T-helper 1 cell treated with Interleukin-12 subunit alpha and Interleukin-12 subunit beta and Interleukin-4 antibody, amounts not matched to agents 30 μg/mL and 1 μg/mL, for 36 hours (primary cell): Measurements from ENCODE around the gene UNC5A.

Source experiments
- H3K27ac Mint-ChIP-seq: one replicate; pipeline ENCODE4 v1.8.0; 2021; ENCODE audit warnings: mild to moderate bottlenecking, mixed read lengths
- H3K27me3 Mint-ChIP-seq: one replicate; pipeline ENCODE4 v1.8.0; 2021; ENCODE audit warnings: low read depth, mixed read lengths
- H3K36me3 Mint-ChIP-seq: one replicate; pipeline ENCODE4 v1.8.0; 2021; ENCODE audit warnings: low read depth, mixed read lengths
- H3K4me1 Mint-ChIP-seq: one replicate; pipeline ENCODE4 v1.8.0; 2021; ENCODE audit warnings: low read depth, mixed read lengths
- H3K4me3 Mint-ChIP-seq: one replicate; pipeline ENCODE4 v1.8.0; 2021; ENCODE audit warnings: mild to moderate bottlenecking, moderate library complexity, mixed read lengths
- H3K9me3 Mint-ChIP-seq: one replicate; pipeline ENCODE4 v1.8.0; 2021; ENCODE audit warnings: mixed read lengths

The UNC5A gene

DNA sequence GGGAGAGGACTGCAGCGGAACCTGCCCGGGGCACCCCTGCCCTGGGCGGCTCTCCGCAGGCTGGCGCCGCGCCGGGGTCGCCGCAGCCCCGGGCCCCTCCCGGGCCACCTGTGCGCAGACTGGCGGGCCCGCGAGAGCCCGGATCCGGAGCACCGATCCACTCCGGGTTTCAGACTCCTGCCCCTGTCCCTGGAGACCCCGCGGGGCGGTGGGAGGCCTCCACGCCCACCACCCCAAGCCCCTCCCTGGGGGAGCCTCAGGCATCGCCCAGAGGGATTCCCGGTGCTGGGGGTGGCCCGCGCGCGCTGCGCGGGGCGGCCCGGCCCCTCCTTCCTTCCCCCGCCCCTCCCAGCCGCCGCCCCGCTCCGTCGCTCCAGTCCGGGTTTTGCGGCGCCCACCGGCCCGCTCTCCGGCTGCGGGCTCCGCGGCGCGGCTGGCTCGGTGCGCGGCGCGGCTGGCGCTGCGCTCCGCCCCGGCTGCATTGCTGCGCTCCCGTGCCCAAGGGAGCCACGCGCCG is at the start of gene UNC5A:
UNC5A (plus strand) TSS at position 479 of the 517 bp plus-strand sequence. CDS start 192 bp downstream, outside the sequence.
- peaks cover 61% of the 10 kb centered on the region for H3K27me3 Mint-ChIP-seq
- no peak within 1 kb of the TSS for H3K27ac Mint-ChIP-seq
- H3K9me3 Mint-ChIP-seq, result no peaks in the 10 kb centered on the region
- H3K4me1 Mint-ChIP-seq, result peaks cover 8% of the 10 kb centered on the region
- peak within 1 kb of the TSS; percentile 69 for H3K4me3 Mint-ChIP-seq
- H3K36me3 Mint-ChIP-seq, result no peaks in the 10 kb centered on the region

DNA sequence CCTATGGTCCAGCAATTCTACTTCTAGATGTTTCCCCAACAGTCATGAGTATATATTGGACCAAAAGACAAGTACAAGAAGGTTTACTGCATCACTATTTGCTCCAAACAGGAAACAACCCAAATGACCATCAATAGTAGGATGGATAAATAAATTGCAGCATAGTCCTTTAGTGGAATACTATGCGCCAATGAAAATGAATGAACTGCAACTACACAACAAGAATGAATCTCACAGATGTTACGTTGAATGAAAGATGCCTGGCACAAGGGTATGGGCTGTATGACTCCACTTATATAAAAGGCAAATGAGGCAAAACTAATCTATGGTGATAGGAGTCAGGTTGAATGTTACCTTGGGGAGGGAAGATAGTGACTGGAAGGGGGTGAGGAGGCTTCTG is 48.6 kb upstream of the UNC5A start:
- Mint-ChIP-seq H3K9me3 (peaks cover 8% of the 10 kb centered on the region), H3K4me1 (no peaks in the 10 kb centered on the region), H3K4me3 (no peak overlapping the region), H3K36me3 (no peaks in the 10 kb centered on the region), H3K27me3 (peaks cover 31% of the 10 kb centered on the region), H3K27ac (no peak overlapping the region)

DNA sequence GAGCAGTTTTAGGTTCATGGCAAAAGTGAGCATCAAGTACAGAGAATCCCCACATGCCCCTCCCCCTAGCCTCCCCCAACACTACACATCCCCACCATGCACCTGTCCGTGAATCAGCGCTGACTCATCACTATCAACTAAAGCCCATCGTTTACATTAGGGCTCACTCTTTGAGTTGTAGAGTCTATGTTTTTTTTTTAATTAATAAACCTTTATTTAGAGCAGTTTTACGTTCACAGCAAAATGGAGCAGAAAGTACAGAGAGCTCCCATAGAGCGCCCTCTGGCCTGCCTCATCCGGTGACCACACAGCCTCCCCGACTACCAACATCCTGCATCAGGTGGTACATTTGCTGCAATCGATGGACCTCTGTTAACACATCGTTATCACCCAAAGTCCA is 47.9 kb upstream of the UNC5A start:
- Mint-ChIP-seq H3K9me3 (peaks cover 8% of the 10 kb centered on the region), H3K4me3 (no peak overlapping the region), H3K36me3 (no peaks in the 10 kb centered on the region), H3K27me3 (peaks cover 33% of the 10 kb centered on the region), H3K4me1 (no peaks in the 10 kb centered on the region), H3K27ac (no peak overlapping the region)

DNA sequence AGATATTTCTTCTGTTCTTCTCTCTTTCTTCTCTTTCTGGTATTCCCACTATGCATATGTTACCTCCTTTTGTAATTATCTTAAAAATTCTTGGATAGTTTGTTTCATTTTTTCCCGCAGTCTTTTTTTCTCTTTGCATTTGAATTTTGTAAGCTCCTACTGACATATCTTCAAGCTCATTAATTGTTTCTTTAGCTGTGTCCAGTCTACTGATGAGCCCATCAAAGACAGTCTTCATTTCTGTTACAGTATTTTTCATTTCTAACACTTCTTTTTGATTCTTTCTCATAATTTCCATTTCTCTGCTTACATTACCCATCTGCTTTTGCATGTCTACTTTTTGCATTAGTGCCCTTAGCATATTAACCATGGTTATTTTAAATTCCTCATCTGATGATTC is 44.7 kb upstream of the UNC5A start:
- Mint-ChIP-seq H3K27me3 (peaks cover 31% of the 10 kb centered on the region), H3K4me1 (no peaks in the 10 kb centered on the region), H3K4me3 (no peak overlapping the region), H3K36me3 (no peaks in the 10 kb centered on the region), H3K27ac (no peak overlapping the region), H3K9me3 (peaks cover 8% of the 10 kb centered on the region)

DNA sequence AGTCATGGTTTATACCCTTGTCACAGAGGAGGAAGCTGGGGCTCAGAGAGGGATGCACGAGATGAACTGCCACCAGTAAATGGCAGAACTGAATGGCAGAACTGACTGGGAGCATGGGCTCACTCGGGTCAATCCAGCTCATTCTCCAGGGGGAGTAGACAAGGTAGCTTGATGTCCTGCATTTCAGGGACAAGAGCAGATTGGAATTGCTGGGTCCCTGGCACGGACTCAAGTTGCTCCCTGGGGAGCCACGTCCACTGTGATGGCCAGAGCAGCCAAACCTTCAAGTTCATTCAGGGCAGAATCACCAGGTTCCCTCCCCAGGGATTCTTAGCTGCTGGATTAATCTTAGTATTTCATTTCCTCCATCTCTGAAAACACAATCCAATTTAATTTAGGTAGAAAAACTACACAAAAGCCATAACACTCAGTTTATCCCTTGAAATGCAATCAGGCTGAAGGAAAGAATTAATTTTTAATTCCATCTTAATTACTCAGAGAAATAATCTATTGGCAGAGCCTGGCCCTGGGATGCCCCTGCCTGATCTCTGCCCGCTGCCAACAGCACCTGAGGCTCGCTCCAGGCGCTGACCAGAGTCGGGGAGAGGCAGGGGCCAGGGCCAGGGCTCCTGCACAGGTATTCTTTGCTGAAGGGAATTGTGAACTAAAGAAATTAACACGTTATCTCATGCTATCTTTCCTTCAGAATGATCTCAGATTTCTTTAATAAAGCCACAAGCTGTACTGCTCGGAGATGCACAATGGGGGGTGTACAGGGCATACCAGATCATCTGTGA is 42.0 kb upstream of the UNC5A start:
- Mint-ChIP-seq H3K27ac (no peak overlapping the region), H3K4me3 (no peak overlapping the region), H3K9me3 (peaks cover 8% of the 10 kb centered on the region), H3K27me3 (peaks cover 26% of the 10 kb centered on the region), H3K4me1 (no peaks in the 10 kb centered on the region), H3K36me3 (no peaks in the 10 kb centered on the region)

DNA sequence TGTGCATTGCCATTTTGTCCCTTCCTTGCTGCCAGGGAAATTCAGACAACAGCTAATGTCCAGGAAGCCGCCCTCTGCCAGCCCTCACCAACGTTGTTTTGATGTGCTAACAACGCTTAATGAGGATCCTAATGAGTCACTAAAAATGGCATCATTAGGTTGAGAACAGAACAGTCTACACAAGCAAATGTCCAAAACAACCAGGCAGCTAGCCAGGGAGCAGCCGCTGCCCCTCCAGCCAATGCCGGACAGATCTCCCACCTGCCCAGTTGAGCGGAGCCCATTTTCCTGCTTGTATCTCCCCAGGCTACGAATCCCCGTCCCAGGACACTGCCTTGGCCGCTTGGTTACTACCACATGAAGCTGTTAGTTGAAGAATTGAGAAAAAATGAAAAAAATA is 40.4 kb upstream of the UNC5A start:
- Mint-ChIP-seq H3K27ac (no peak overlapping the region), H3K9me3 (peaks cover 8% of the 10 kb centered on the region), H3K4me3 (no peak overlapping the region), H3K4me1 (no peaks in the 10 kb centered on the region), H3K36me3 (no peaks in the 10 kb centered on the region), H3K27me3 (peaks cover 20% of the 10 kb centered on the region)

DNA sequence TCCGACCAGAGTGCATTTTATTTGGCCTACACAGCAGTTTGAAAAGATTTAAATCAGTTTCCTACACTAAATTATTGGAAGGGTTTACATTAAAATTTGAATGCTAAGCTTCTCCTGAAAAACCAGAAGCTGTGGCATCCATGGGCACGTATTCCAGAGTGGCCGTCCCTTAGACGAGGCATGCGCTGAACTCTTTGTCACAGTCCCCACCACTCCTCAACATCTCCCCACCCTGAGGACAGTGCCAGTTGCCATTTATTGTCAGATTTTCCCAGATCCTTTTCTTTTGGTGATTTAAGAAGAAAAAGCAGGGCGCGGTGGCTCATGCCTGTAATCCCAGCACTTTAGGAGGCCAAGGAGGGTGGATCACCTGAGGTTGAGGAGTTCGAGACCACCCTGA is 39.9 kb upstream of the UNC5A start:
- Mint-ChIP-seq H3K36me3 (no peaks in the 10 kb centered on the region), H3K4me3 (no peak overlapping the region), H3K27ac (no peak overlapping the region), H3K4me1 (no peaks in the 10 kb centered on the region), H3K9me3 (peaks cover 4% of the 10 kb centered on the region), H3K27me3 (peaks cover 15% of the 10 kb centered on the region)

DNA sequence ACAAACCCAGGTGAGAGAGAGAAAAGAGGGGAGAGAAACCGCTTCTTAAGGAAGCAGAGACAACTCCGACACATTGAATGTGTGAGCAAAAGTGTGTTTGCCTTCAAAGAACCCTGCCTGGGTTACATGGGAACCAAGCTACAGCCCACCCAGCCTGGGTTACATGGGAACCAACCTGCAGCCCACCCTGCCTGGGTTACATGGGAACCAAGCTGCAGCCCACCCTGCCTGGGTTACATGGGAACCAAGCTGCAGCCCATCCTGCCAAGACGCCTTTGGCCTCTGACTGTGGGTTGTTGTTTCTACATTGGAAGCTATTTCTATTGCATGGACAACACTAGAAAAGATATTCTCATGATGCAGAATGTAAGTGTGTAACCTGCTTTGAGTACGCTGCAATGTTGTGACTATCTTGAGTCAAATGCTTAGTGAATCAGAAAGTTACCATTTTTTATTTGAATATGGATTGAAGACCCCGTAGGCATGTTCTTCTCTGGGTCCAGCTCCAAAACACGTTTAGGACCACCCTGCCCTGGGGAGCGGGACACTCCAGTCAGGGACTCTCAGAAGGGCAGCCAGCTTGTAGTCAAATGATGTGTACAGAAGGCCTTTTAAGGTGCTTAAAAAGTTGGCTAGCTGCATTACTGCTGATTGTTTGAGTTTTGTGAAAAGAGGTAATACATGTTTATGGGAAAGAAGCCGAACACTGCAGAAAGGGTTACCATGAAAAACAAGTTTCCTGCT is 39.1 kb upstream of the UNC5A start:
- Mint-ChIP-seq H3K9me3 (no peaks in the 10 kb centered on the region), H3K27me3 (peaks cover 13% of the 10 kb centered on the region), H3K27ac (no peak overlapping the region), H3K4me1 (no peaks in the 10 kb centered on the region), H3K4me3 (no peak overlapping the region), H3K36me3 (no peaks in the 10 kb centered on the region)

DNA sequence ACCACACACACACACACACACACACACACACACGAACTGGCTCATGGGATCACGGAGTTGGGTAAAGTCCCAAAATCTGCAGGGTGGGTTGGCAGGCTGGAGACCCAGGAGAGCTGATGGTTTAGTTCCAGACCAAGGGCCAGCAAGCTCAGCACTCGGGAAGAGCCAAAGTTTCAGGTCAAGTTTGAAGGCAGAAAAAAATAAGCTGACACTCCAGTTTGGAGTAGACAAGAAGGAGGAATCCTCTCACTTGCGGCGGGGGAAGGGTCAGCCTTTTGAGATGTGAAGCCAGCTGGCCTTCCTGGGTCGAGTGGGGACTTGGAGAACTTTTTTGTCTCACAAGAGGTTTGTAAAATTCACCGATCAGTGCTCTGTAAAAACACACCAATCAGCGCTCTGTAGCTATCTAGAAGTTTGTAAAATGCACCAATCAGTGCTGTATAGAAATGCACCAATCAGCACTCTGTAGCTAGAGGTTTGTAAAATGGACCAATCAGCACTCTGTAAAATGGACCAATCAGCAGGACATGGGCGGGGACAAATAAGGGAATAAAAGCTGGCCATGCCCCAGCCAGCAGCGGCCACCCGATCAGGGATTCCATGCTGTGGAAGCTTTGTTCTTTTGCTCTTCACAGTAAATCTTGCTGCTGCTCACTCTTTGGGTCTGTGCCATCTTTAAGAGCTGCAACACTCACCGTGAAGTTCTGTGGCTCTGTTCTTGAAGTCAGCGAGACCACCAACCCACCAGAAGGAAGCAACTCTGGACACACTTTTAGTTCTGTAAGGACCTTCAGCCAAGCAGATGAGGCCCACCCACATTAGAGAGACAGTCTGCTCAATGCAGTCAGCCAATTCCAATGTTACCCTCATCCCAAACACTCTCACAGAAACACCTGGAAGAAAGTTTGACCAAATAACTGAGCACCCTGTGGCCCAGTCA is 37.8 kb upstream of the UNC5A start:
- no peaks in the 10 kb centered on the region for H3K4me1 Mint-ChIP-seq
- no peaks in the 10 kb centered on the region for H3K9me3 Mint-ChIP-seq
- H3K27ac Mint-ChIP-seq, result no peak overlapping the region
- no peaks in the 10 kb centered on the region for H3K36me3 Mint-ChIP-seq
- no peak overlapping the region for H3K4me3 Mint-ChIP-seq
- H3K27me3 Mint-ChIP-seq, result peaks cover 9% of the 10 kb centered on the region

DNA sequence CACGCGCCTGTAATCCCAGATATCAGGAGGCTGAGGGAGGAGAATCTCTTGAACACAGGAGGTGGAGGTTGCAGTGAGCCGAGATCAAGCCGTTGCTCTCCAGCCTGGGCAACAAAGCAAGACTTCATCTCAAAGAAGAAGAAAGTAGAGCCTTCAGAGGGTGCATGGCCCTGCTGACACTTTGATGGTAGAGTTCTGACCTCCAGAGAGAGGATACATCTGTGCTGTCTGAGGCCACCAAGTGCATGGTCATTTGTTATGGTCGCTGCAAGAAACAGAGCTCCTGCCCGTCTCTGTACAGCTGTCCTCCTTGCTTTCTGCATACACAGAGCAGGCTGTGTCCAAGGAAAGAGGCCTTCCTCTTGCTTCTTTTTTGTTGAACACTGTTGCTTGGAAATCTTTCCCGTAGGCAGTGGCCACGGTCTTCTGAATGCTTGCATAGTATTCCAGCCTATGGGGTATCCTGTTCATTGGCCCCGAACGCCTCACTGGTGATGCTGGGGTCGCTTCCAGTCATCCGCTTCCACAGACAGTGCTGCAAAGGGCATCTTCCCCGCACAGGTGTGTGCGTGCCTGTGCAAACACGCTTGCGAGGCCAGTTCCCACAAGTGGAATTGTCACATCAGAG is 36.8 kb upstream of the UNC5A start:
- Mint-ChIP-seq H3K9me3 (no peaks in the 10 kb centered on the region), H3K4me3 (no peak overlapping the region), H3K4me1 (no peaks in the 10 kb centered on the region), H3K27me3 (peaks cover 5% of the 10 kb centered on the region), H3K27ac (no peak overlapping the region), H3K36me3 (no peaks in the 10 kb centered on the region)

DNA sequence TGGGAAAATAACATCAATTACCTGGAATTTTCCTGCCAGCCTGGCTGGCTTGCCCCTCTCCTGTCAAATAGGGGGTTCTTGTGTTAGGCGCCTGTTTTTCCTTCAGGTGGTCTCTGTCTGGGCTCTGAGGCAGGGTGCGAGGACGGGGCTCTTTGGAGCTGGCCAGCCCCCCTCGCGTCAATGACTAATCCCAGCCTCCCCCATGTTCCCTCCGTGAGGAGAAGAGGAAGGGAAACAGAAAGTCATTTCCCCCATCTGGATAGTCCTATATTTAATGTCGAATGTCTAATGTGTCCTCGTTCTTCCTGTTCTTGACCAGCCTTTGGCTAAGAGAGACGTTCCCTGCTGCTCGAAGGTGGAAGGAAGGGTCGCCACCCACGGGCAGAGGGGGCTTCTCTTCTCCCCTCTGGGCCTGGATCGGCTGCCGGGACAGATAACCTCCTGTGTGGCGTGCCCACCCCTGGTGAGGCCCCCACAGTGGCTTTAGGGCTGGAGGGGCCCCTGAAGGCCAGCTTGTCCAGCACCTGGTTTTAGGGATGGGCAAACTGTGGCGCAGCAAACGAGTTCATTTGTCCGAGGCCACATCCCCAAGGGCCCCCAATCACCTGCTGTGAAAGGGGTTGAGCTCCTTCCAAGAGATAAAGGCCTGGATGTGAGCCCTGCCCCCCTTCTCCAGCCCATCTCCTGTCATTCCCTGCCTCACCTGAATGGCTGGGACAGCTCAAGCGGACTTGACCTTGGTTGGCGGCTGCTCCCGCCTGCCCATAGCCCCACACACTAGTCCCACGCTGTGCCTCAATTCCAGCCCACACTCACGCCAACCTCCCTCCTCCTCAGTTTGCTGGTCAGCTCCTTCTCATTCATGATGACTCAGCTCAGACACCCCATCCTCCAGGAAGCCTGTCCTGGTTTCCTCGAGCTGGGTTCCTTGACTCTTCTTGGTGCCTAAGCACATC is 35.9 kb upstream of the UNC5A start:
- H3K4me3 Mint-ChIP-seq, result no peak overlapping the region
- no peaks in the 10 kb centered on the region for H3K9me3 Mint-ChIP-seq
- no peaks in the 10 kb centered on the region for H3K4me1 Mint-ChIP-seq
- no peak overlapping the region for H3K27ac Mint-ChIP-seq
- peaks cover 5% of the 10 kb centered on the region for H3K27me3 Mint-ChIP-seq
- no peaks in the 10 kb centered on the region for H3K36me3 Mint-ChIP-seq

DNA sequence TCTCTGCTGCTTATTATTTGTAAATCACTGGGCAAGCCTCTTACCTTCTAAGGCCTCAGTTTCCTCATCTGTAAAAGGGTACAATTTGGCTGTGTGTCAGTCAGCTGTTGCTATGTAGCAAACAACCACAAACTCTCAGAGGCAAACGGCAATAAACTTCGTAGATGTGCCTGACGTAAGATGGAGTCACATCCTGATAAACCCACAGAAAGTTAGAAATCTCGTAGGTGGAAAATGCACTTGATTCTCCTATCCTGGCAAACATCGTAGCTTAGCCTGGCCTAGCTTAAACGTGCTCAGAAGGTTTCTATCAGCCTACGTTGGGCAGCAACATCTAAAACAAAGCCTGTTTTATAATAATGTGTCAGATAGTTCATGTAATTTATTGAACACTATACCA is 35.0 kb upstream of the UNC5A start:
- Mint-ChIP-seq H3K27me3 (peaks cover 5% of the 10 kb centered on the region), H3K27ac (no peak overlapping the region), H3K4me1 (no peaks in the 10 kb centered on the region), H3K9me3 (no peaks in the 10 kb centered on the region), H3K4me3 (no peak overlapping the region), H3K36me3 (no peaks in the 10 kb centered on the region)
